GM21576 (cell line): Measurements from ENCODE around the gene GADD45A.

Source experiments
- ATAC-seq: cut with Tn5 transposase; IDR thresholded peaks from one replicate; pipeline ENCODE4 v1.9.1; 2021; ENCODE audit warnings: mild to moderate bottlenecking, moderate library complexity; ENCODE audit not compliant: unreplicated experiment

GADD45A gene

GRCh38 chr1:67687649-67688048 lies 2.6 kb downstream of the GADD45A start:
- no peak for ATAC-seq

DNA sequence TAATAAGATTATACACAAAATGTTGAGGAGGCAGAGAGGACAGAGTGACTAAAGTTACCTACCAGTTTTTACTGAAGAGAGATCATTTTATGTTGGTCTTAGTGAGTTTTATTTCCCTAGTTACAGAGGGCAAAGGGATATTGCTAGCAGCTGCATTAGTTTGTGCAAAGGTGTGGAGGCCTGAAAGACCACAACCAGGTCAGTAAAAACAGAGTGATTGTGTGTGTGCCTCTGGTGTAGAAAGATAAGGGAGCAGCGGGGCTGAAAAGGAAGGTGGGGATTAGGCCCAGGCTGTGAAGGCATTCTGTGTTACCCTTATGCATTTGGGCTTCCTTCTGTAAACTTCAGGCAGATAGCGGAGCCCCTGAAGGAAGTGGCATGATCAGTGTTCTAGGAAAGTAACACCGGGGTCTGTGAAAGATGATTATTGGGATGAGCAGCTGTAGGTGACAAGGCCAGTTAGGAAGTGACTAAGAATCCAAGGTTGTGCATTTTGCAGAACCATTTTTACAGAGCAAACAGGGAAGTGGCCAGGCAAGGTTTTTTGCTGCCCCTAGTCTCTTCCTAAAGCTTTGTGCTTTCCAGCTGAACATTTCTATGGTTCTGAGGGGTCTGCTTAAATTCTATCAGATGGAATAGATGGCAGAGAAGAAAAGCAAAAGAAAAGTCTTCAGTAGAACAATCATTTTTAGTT lies 3.7 kb downstream of the GADD45A start:
- ATAC-seq, result no peak

GRCh38 chr1:67689267-67690017 lies 4.4 kb downstream of the GADD45A start:
- no peak for ATAC-seq

DNA sequence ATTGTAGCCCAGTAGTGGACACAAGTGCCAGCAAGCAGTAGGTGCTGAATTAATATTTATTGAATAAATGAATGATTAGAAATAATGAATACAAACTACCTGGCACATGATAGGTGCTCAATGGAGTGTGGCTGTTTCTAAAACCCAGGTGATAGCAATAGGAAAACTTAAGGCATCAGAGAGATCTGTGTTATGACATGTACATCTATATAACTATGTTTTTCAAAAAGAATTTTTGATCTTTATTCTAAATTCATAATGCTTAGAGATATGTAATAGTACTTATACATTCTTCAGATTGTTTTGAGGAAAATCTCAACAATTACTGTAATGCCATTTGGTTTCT lies 5.0 kb downstream of the GADD45A start:
- ATAC-seq, result no peak

- ATAC-seq, result no peak
These were observed 5.4 kb downstream of the GADD45A start for GRCh38 chr1:67690411-67690810.

DNA sequence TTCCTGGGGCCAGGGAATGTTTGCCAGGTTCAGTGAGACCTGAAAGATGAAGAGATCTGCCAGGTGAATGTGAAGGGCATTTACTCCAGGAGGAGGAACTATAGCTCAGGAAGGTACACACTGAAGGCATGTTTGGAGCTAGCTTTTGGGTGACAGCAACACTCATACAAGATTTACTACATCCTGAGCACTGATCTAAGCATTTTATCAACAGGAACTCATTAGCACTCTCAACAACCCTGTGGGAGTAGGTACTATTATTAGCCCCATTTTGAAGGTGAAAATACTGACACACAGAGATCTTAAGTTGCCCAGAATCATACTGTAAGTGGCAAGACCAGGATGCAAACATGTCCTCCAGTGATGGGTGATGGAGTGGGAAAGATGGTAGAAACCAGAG lies 6.7 kb downstream of the GADD45A start:
- ATAC-seq, result no peak

DNA sequence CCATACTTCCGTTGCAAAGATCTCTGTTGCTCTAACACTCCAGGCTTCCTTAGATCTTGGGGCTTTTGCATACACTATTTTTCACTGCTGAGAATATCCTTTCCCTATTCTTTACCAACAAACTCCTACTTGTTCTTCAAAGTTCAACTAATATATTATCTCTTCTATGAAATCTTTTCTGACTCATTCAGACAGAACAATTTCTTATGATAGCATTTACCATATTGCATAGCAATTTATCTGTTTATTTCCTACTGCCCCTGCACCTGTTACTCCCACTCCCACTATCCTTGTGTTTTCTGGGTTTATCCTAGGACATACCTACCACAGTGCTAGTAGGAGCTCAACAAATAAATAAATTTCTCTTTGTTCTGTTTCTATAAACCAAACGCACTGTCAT lies 11.0 kb downstream of the GADD45A start:
- ATAC-seq, result no peak

- ATAC-seq, result no peak
These were observed 11.7 kb downstream of the GADD45A start for GRCh38 chr1:67696708-67697107.

GRCh38 chr1:67700220-67700619 lies 15.2 kb downstream of the GADD45A start:
- no peak for ATAC-seq

DNA sequence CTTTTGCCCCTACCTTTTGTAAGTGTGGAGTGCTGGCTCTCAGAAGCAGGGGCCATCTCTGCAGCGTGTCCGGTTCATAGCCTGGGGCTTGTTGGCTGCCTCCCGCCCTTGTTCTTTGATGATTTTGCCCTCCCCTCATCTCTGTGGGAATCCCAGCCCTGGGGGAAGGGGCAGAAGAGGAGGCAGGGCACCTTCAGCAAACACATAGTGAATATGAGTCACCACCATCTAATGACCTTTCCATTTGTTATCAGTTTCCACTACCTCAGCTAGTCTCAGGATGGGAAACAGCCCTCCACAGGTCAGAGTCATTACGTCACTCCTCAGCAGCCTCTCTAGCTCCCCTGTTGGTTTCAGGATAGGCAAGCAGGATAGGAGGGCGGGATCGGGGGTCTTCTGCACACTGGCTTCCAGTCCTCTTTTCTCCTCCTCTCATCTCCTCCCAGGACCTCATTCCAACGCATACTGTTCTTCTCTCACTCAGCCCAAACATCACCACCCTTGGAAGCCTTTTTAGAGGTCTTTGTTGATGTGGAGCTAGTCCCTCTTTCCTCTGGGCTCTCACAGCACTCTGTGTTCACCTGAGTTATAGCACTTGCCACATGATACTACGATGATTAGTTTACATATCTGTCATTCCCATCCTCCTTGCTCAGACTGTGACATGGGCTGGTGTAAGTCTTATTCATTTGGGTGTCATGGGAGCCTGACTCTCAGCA lies 15.8 kb downstream of the GADD45A start:
- peak; percentile 43 for ATAC-seq

DNA sequence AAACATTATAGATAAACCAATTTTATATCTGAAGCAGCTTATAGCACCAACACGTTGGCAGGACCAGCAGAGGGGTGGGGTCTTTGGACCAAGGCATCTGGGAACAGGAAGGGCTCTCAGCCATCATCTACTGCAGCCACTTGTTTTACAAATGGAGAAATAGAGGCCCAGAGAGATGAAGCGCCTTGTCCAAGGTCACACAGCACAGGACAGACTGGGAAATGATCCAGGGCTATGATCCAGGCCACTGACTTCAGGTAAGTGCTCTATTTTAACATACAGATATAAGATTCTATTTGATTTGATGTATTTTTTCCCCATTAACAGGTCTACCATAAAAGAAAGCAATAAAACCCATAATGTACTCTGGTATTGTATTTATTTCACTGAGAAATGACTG lies 16.9 kb downstream of the GADD45A start:
- ATAC-seq, result no peak

GRCh38 chr1:67704351-67704750 lies 19.4 kb downstream of the GADD45A start:
- no peak for ATAC-seq

- no peak for ATAC-seq
These were observed 20.9 kb downstream of the GADD45A start for GRCh38 chr1:67705735-67706453.

GRCh38 chr1:67708606-67709005 lies 23.6 kb downstream of the GADD45A start:
- no peak for ATAC-seq

DNA sequence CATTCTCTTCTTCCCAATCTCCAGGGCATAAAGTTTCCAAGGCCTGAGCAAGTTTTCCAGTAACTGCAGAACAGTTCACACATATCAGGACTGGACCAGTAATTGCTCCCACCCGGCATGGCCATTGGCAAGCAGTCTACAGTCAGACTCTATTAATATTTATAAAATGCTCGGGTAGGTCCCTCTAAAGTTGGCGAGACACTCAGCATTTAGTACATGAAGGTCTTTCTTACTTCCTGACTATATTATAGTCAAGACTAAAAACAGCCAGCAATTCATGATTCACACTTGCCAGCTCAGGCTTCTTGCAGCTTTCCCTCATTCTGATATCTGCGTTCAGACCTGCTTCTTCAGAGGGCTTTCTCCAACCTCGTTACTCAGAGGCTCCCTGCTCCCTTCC lies 25.4 kb downstream of the GADD45A start:
- ATAC-seq, result no peak

DNA sequence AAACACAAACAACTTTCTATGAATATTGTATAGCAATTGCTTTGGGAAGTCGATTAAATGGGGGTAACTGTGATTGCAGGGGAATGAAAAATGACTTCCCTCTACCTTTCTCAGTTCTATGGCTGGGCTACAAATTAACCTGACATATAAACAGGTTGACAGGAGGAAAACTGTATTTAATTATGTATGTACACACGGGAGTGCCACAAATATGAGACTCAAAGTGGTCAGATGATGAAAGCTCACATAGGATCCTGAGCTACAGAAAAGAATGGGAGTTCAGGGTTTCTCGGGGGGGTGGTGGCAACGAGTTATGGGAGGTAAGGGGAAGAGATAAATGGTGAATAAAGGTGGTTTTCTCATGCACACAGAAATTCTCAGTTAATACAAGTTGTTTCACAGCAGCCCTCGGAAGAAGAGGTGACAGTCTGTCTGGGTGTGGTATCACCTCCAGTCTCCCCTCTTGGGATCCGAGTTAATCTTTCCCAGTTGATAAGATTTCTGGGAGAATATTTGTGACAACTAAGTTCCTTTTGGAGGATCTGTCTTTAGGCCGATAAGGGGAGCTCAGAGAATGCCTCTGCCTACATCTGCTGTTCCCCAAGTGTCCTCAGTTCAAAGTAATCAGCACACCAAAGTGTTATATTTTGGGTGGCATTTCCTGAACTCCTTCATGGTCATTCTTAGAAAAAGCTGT lies 26.3 kb downstream of the GADD45A start:
- ATAC-seq, result peak; percentile 16

- peak; percentile 54 for ATAC-seq
These were observed 26.8 kb downstream of the GADD45A start for GRCh38 chr1:67711855-67712212.

- ATAC-seq, result no peak
These were observed 28.3 kb downstream of the GADD45A start for GRCh38 chr1:67713057-67713846.

DNA sequence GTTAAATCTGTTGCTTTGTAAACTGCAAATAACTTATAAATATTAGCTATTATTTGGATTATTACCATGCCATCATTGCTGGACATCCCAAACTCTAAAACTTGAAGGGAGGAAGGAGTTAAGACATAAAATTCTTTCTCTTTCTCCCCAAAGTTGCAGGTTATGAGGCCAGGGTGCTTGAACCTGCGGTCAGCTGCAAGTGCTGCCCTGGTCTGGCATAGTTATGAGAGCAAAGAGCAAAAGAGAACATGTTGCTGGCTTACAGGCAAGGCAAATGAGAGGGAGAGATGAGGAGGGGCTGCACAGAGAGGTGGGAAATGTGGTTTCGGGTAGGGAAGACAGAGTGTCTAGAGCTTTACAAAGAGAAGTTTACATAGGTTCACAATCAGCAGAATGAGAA lies 30.8 kb downstream of the GADD45A start:
- no peak for ATAC-seq

GRCh38 chr1:67716800-67717199 lies 31.8 kb downstream of the GADD45A start:
- ATAC-seq, result no peak
